ENCODE results near the gene SPHK2.

GRCh38 chr19:48644355-48644754 lies 25.0 kb downstream of the SPHK2 start:
- no peak for TF ChIP-seq EP300 (IDR thresholded peaks at IDR 0.05)
- TF ChIP-seq CTCF (IDR thresholded peaks at IDR 0.05) = no peak
- no peak for TF ChIP-seq POLR2A (IDR thresholded peaks at IDR 0.05)

Data from ovary (tissue), 3 donors.